ENCODE results near the gene PRKCI.
"Not testable (repeated sequence)": the region's sequence is repeated elsewhere in the genome, so short reads cannot be mapped to it uniquely, and the experiment has no call there.

- TF ChIP-seq CTCF (IDR thresholded peaks at IDR 0.05; ENCODE audit: low read length); EZH2 (optimal IDR thresholded peaks at IDR 0.05; ENCODE audit: low read depth, low read length): not testable (repeated sequence)
Measured at GRCh38 chr3:170342273-170342672, 120.0 kb downstream of the PRKCI start.
